T47D (cell line): ENCODE data around the gene GRAP2.

Experiments used
- DNase-seq, 2 experiments: peaks; one replicate each; pipeline versions ENCODE4 v3.0.0 to v3.0.0-alpha.2; 2011 to 2012; ENCODE audit warnings: low read depth in 1 of 2, low spot score in 1 of 2
- JUND ChIP-seq: IDR thresholded peaks from 2 replicates; pipeline ENCODE4 v1.6.1; 2012; ENCODE audit warnings: low read depth
- in situ Hi-C: cut with HindIII; loops from 2 replicates; pipeline ENCODE4 v1.10.0; 2016; ENCODE audit warnings: low sequenced_read_pairs, low pct_unique_long_range_greater_than_20kb

Gene GRAP2

GRCh38 chr22:39932918-39933649 lies 32.2 kb downstream of the GRAP2 start:
- in situ Hi-C loops: no loop called here
- DNase-seq: peak in 1 of 2 experiments; percentile 56
- TF ChIP-seq JUND: no peak

DNA sequence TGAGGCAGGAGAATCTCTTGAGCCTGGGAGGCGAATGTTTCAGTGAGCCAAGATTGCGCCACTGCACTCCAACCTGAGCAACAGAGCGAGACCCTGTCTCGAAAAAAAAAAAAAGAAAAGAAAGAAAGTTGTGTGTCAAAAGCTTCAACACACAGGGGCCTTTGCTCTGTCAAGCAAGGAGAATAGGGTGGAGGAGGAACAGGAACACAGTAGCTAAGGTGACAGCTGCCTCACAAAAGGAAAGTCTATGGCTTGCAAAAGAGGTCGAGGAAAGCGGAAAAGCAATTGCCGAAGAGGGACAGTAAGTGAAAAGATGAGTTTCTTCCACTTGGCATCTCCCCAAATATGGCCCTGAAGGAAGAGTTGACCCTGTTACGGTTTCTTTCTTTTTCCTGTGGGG lies 32.9 kb downstream of the GRAP2 start:
- DNase-seq: no peak
- no peak for TF ChIP-seq JUND
- in situ Hi-C loops: no loop called here

DNA sequence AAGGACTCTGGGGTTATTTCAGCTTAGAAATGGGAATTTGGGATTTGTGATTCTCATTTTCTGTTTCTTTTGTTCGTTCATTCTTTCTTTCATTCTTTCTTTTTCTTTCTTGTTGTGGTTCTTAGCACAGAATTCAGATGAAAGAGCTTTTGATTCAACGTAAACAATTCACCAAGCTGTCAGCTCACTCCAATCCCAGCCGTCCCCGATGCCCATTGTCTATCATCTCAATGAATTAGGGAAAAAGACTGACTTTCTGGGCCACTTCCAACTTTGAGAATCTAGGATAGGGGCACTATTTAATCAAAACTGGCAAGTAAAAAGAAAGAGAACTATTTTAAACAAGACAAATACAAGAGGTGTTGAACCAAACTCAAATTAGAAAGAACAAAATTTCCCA lies 34.2 kb downstream of the GRAP2 start:
- TF ChIP-seq JUND: no peak
- DNase-seq: no peak
- in situ Hi-C loops: no loop called here

DNA sequence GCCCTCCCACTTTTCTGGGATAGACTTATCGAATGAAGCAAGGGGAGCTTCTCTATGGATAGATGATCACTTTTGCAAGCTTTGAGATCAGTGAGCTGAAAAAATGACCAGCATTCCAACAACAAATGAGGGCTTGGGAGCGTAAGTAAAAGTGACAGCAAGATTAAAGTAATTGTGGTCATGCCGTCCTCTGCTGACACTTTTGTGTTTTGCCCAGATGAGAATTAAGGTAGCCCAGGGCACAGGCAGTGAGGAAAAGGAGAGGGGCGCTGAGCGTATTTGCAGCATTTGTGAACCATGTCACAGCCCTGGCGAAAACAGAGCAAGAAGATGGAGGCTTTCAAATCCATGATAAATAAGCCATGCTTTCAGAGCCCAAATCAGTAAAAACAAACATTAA lies 34.7 kb downstream of the GRAP2 start:
- no peak for DNase-seq
- in situ Hi-C loops: no loop called here
- no peak for TF ChIP-seq JUND

GRCh38 chr22:39936523-39937145 lies 35.8 kb downstream of the GRAP2 start:
- no peak for DNase-seq
- in situ Hi-C loops: no loop called here
- TF ChIP-seq JUND: no peak

- no peak for TF ChIP-seq JUND
- in situ Hi-C loops: no loop called here
- DNase-seq: no peak
Measured at GRCh38 chr22:39937906-39938305, 37.0 kb downstream of the GRAP2 start.

DNA sequence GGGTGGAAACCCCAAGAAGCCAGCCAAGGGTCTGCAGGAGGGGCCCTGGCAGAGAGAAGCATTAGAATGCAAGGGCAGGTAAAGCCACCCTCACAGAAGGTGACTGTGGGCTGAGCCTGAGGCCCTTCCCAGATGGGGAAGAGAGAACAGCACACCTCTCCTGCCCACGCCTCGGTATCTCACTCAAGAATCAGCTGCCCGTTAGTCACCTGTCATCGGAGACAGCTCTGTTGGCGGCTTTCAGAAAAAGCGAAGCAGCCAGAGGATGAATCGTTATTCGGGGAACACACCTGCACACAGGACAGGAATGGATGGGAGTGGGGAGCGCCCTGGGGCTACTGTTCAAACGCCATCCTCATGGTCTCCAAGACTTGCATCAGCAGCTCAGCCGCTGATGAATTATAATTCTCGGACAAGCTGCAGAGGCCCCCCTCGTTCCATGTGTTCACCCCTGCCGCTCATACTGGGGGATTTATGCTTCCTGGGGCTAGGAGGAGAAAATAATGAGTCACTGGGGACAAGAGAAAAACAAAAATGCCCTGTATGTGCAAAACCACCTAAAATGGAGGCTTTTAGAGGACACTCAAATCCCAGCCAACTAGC lies 37.7 kb downstream of the GRAP2 start:
- DNase-seq: no peak
- in situ Hi-C loops: no loop called here
- no peak for TF ChIP-seq JUND

DNA sequence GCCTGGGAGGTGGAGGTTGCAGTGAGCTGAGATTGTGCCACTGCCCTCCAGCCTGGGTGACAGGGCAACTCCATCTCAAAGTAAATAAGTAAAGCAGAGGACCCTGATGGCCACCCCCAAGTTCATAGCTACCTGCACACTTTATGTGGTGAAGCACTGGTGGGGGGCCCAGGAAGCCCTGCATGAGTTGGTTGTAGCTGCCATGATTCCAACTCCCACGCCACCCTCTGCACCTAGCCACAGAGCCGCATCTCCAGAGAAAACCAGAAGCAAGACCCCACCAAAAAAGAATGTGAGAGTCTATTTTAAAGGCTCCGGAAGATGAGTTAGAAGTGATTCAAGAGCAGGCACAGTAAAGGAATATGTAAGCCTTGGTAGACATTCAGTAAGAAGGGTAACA lies 38.9 kb downstream of the GRAP2 start:
- in situ Hi-C loops: no loop called here
- no peak for DNase-seq
- no peak for TF ChIP-seq JUND

- DNase-seq: peak in 1 of 2 experiments; percentile 13
- in situ Hi-C loops: no loop called here
- no peak for TF ChIP-seq JUND
Measured at GRCh38 chr22:39940757-39941305, 39.9 kb downstream of the GRAP2 start.

DNA sequence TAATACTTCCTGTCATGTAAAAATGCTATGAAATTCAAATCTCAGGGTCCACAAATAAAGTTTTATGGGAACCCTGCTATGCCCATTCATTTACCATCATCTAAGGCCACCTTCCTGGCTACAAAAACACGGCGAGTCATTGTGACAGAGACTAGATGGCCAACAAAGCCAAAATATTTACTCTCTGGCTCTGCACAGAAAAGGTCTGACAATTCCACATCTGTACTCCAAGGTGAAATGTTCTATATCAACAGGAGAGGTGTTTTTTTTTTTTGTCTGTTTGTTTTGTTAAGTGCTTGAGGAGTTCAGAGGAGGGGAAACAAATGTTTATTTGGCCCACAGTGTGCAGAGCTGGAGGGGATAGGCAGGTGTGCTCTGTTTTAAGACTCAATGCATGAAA lies 40.7 kb downstream of the GRAP2 start:
- TF ChIP-seq JUND: no peak
- no peak for DNase-seq
- in situ Hi-C loops: no loop called here

GRCh38 chr22:39942439-39943230 lies 41.8 kb downstream of the GRAP2 start:
- in situ Hi-C loops: no loop called here
- TF ChIP-seq JUND: no peak
- DNase-seq: no peak

- in situ Hi-C loops: no loop called here
- TF ChIP-seq JUND: no peak
- no peak for DNase-seq
Measured at GRCh38 chr22:39943337-39943736, 42.5 kb downstream of the GRAP2 start.
